ENCODE data around the gene FRMD8. TPM values are rescaled to one million over a fixed set of nuclear protein-coding genes. Genes with fewer than 3 reads are reported as not detected.

The FRMD8 gene
- total and polyA plus RNA-seq, 2 donors (not counting 1 experiment from before 2014, with no cell fraction given): 14.9 to 15.3 TPM

DNA sequence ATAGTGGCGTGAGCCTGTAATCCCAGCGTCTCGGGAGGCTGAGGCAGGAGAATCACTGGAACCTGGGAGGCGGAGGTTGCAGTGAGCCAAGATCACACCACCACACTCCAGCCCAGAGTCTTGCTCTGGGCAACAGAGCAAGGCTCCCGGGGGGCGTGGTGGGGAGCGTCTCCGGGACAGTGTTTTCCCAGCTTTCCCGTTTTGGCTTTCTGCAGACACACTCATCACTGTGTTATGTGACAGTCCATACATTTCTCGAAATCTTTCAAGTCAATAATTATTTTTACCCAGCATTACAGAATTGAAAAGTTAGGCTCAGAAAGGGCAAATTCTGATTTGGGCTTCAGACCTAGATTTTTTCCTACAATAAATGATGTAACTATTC, 67.9 kb downstream of the FRMD8 start:
- Histone ChIP-seq H3K27ac (ENCODE audit: insufficient read depth, low read length) (peak overlapping the region; percentile 93), H3K27me3 (ENCODE audit: control insufficient read depth, insufficient read depth, low read length) (no peaks in the 10 kb centered on the region), H3K9me3 (ENCODE audit: control insufficient read depth, insufficient read depth, low read depth, low read length) (no peaks in the 10 kb centered on the region), H2AFZ (ENCODE audit: low read length) (no peak overlapping the region), H3K4me3 (replicated peaks in 1 of 4; ENCODE audit: control extremely low read depth in 1 of 4, insufficient read depth in 1 of 4, low read depth in 3 of 4, low read length in 4 of 4) (peak overlapping the region; percentile 43 to 71 (median 62)), H3K9ac (ENCODE audit: insufficient read depth, low read length) (peak overlapping the region; percentile 80), H3K4me1 (ENCODE audit: control insufficient read depth, extremely low read depth, insufficient read depth, low read length) (peaks cover 12% of the 10 kb centered on the region), H3K79me2 (ENCODE audit: control insufficient read depth, insufficient read depth, low read length) (peaks cover 14% of the 10 kb centered on the region), H4K20me1 (ENCODE audit: control insufficient read depth, extremely low read depth, insufficient read depth, low read length) (no peaks in the 10 kb centered on the region), H3K4me2 (ENCODE audit: extremely low read depth, insufficient read depth, low read length) (peak overlapping the region; percentile 86), H3K36me3 (ENCODE audit: control insufficient read depth, insufficient read depth, low read length) (no peaks in the 10 kb centered on the region)
- TF ChIP-seq CTCF (conservative IDR thresholded peaks at IDR 0.05 in 1 of 2, IDR thresholded peaks at IDR 0.05 in 1 of 2; ENCODE audit: low read depth in 1 of 2, low read length in 2 of 2) (no peak), EZH2 (IDR thresholded peaks at IDR 0.05; ENCODE audit: low read length, missing control alignments) (no peak)
- peak; percentile 31 to 71 for DNase-seq (ENCODE audit: low read depth in 2 of 2)

GRCh38 chr11:65454696-65455456, 68.4 kb downstream of the FRMD8 start:
- Histone ChIP-seq H3K36me3 (ENCODE audit: control insufficient read depth, insufficient read depth, low read length) (no peaks in the 10 kb centered on the region), H3K27ac (ENCODE audit: insufficient read depth, low read length) (peak overlapping the region; percentile 93), H3K4me3 (replicated peaks in 1 of 4; ENCODE audit: control extremely low read depth in 1 of 4, insufficient read depth in 1 of 4, low read depth in 3 of 4, low read length in 4 of 4) (peak overlapping the region; percentile 43 to 71 (median 62)), H3K4me2 (ENCODE audit: extremely low read depth, insufficient read depth, low read length) (peak overlapping the region; percentile 86), H2AFZ (ENCODE audit: low read length) (no peak overlapping the region), H3K9ac (ENCODE audit: insufficient read depth, low read length) (peak overlapping the region; percentile 80), H3K79me2 (ENCODE audit: control insufficient read depth, insufficient read depth, low read length) (peaks cover 14% of the 10 kb centered on the region), H4K20me1 (ENCODE audit: control insufficient read depth, extremely low read depth, insufficient read depth, low read length) (no peaks in the 10 kb centered on the region), H3K4me1 (ENCODE audit: control insufficient read depth, extremely low read depth, insufficient read depth, low read length) (peaks cover 12% of the 10 kb centered on the region), H3K27me3 (ENCODE audit: control insufficient read depth, insufficient read depth, low read length) (no peaks in the 10 kb centered on the region), H3K9me3 (ENCODE audit: control insufficient read depth, insufficient read depth, low read depth, low read length) (no peaks in the 10 kb centered on the region)
- peak; percentile 77 to 85 for DNase-seq (ENCODE audit: low read depth in 2 of 2)
- TF ChIP-seq CTCF (conservative IDR thresholded peaks at IDR 0.05 in 1 of 2, IDR thresholded peaks at IDR 0.05 in 1 of 2; ENCODE audit: low read depth in 1 of 2, low read length in 2 of 2): peak in 1 of 2 donors; percentile 3
- TF ChIP-seq EZH2 (IDR thresholded peaks at IDR 0.05; ENCODE audit: low read length, missing control alignments): no peak

DNA sequence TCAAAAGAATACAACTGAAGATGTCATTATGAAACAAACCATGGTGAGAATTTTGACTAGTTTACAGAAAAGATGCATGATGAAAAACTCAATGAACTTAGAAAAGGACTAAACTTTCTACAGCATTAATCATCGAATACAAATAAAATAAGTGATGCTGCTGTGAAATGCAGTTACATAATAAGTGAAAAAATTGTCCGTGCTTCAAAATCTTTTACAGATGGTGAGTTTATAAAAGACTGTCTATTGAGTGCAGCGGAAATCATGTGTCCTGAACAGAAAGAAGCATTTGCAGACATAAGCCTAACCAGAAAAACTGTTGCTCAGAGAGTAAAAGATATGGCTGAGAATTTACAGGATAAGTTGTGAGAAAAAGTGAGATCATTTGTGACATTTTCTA, 70.0 kb downstream of the FRMD8 start:
- Histone ChIP-seq H3K4me3 (replicated peaks in 1 of 4; ENCODE audit: control extremely low read depth in 1 of 4, insufficient read depth in 1 of 4, low read depth in 3 of 4, low read length in 4 of 4) (no peak overlapping the region), H3K4me2 (ENCODE audit: extremely low read depth, insufficient read depth, low read length) (no peak overlapping the region), H3K27me3 (ENCODE audit: control insufficient read depth, insufficient read depth, low read length) (no peaks in the 10 kb centered on the region), H3K9ac (ENCODE audit: insufficient read depth, low read length) (no peak overlapping the region), H3K4me1 (ENCODE audit: control insufficient read depth, extremely low read depth, insufficient read depth, low read length) (peaks cover 12% of the 10 kb centered on the region), H3K36me3 (ENCODE audit: control insufficient read depth, insufficient read depth, low read length) (no peaks in the 10 kb centered on the region), H3K9me3 (ENCODE audit: control insufficient read depth, insufficient read depth, low read depth, low read length) (no peaks in the 10 kb centered on the region), H3K79me2 (ENCODE audit: control insufficient read depth, insufficient read depth, low read length) (peaks cover 14% of the 10 kb centered on the region), H3K27ac (ENCODE audit: insufficient read depth, low read length) (no peak overlapping the region), H2AFZ (ENCODE audit: low read length) (no peak overlapping the region), H4K20me1 (ENCODE audit: control insufficient read depth, extremely low read depth, insufficient read depth, low read length) (no peaks in the 10 kb centered on the region)
- no peak for TF ChIP-seq CTCF (conservative IDR thresholded peaks at IDR 0.05 in 1 of 2, IDR thresholded peaks at IDR 0.05 in 1 of 2; ENCODE audit: low read depth in 1 of 2, low read length in 2 of 2)
- no peak for TF ChIP-seq EZH2 (IDR thresholded peaks at IDR 0.05; ENCODE audit: low read length, missing control alignments)
- DNase-seq (ENCODE audit: low read depth in 2 of 2): no peak

Measured in fibroblast of lung (primary cell).